OCI-M2 (cell line): ENCODE data around the gene BDKRB2.

Experiments
- DNase-seq: peaks from one replicate; lab custom pipeline; 2025; ENCODE audit not compliant: unreplicated experiment; lab: John Stamatoyannopoulos, UW

BDKRB2 gene

DNA sequence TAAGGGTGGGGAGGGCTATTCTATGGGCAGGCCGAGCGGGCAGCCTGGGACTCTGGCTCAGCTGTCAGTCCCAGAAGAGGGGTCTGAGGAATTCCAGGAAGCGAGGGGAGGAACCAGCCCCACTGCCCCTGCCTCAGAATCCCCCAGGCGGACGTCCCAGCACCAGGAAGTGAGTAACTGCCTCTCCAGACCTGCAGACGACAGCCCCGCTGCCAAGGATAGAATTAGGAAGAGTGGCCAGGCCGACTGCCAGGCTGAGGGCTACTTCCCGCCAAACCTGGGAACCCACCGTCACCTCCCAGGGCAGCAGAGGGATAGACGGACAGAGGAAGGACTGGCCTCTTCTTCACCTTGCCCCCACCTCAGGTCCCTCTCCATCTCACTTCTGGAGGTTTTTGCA lies 6.7 kb upstream of the BDKRB2 start:
- no peak for DNase-seq

- DNase-seq = no peak
Observed at GRCh38 chr14:96198430-96199130, 6.1 kb upstream of the BDKRB2 start.

GRCh38 chr14:96201157-96201556 lies 3.5 kb upstream of the BDKRB2 start:
- DNase-seq = no peak

DNA sequence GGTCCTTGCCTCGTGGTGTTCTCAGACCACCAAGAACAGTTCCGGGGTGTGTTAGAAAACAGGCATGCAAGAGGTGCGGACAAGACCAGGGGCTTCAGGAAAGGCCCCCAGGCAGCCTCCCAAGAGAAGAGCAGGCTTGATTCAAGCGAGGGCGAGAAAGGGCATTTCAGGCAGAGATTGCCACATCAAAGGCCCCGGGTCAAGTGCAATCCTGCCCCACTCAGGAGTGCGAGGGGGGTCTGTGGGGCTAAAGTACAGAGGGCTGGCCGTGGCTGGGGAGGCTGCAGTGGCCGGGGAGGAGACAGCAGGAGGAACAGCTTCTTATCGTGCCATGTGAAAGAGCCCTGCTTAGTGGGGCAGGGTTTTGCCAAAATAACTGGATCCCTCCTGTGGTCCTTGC lies 2.7 kb upstream of the BDKRB2 start:
- no peak for DNase-seq

GRCh38 chr14:96202441-96203094 lies 2.1 kb upstream of the BDKRB2 start:
- no peak for DNase-seq

GRCh38 chr14:96203116-96203515 lies 1.5 kb upstream of the BDKRB2 start:
- no peak for DNase-seq

GRCh38 chr14:96203635-96204034 lies 1.0 kb upstream of the BDKRB2 start:
- DNase-seq = no peak

GRCh38 chr14:96205059-96205977 lies 679 bp downstream of the BDKRB2 start:
- DNase-seq = no peak

- DNase-seq = no peak
Observed at GRCh38 chr14:96205978-96206360, 1.3 kb downstream of the BDKRB2 start.

GRCh38 chr14:96206461-96206860 lies 1.8 kb downstream of the BDKRB2 start:
- no peak for DNase-seq

DNA sequence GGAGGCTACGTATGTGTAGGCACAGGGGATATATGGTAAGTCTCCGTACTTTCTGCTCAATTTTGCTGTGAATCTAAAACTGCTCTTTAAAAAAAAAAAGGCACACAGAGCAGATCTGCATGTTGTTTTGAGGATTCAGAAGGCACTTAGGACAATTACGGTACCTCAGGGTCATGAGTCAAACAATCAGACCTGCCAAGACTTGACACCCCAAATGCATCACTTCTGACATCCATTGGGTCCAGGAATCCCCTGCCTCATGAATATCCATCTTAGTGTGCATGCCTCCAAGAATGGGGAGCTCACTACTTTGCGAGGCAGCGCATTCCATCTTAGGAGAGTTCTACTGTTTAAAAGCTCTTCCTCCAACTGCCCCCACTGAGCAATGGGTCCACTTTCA lies 3.0 kb downstream of the BDKRB2 start:
- DNase-seq = no peak

DNA sequence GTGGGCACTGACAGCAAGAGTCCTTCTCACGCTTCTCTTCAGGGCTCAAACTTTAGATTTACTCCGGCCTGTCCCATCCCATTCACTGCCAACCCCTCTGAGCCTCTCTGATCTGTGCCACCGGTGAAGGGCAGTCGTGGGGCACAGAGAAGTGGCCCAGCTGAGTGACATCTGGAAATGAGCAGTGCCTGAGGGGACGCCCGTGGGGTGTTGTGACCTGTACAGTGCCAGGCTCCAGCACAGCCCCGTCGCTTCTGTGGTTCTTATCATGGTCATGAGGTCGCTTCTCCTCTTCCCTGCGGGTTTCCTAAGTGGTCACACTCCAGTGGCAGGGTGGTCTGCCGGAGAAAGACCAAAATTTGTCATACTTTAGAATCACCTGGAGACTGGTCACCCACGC lies 4.1 kb downstream of the BDKRB2 start:
- no peak for DNase-seq

GRCh38 chr14:96212140-96212539 lies 7.5 kb downstream of the BDKRB2 start:
- DNase-seq = no peak

DNA sequence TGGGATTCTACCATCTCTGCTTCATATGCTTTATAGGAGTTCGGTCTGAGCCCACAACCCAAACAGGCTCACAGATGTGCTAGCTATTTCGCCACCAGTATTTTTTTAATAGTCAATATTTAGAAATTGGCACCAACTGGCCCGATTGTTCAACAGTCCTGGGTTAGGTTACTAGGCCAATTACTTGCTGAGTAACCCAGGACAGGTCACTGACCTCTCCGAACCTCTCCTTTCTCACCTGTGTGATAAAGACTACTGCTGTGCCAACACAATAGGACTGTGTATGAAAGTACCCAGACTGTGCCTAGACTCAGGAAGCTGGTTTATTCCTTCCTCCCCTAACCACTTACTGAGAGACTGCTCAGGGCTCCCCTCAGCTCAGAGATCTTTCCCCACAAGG lies 8.3 kb downstream of the BDKRB2 start:
- no peak for DNase-seq

DNA sequence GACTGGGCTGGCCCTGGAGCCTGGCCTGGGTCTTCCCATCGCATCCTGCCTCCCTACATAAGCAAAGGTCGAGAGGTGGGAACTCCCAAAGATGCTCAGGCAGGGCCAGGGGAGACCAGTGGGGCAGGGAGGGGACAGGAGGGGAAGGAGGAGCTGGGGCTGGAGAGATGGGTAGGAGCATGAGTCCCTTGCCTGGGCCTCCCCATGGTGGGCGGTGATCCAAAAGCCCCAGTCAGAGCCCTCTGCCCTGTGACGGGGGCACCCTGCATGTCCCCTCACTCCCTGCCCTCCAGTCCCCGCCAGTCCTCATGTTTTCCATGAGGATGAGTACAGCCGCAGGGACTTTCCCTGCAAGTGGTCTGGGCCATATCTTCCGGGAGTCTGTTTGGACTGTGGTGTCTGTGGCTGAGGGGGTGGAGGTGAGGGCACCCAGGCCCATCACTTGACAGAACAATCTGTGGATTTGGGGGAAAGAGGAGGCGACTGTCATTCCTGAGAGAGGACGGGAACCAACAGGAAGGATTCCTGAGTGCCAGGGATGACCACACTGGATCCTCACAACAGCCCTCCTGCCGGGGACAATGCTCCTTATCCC lies 9.3 kb downstream of the BDKRB2 start:
- DNase-seq = no peak

GRCh38 chr14:96214793-96215192 lies 10.2 kb downstream of the BDKRB2 start:
- no peak for DNase-seq

GRCh38 chr14:96215452-96216244 lies 11.0 kb downstream of the BDKRB2 start:
- DNase-seq = no peak

DNA sequence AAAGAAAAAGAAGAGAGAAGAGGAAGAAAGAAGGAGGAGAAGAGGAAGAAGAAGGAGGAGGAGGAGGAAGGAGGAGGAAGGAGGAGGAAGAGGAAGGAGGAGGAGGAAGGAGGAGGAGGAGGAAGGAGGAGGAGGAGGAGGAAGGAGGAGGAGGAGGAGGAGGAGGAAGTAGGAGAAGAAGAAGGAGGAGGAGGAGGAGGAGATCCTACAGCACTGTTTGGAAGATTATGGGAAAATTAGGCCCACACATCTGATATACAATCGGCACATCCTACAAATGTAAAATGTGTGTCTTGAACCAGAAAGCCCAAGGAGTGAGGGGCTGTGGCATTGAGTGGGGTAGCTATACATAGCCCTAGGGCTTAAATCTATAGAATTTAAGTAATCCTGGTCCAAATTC lies 12.0 kb downstream of the BDKRB2 start:
- DNase-seq = no peak

DNA sequence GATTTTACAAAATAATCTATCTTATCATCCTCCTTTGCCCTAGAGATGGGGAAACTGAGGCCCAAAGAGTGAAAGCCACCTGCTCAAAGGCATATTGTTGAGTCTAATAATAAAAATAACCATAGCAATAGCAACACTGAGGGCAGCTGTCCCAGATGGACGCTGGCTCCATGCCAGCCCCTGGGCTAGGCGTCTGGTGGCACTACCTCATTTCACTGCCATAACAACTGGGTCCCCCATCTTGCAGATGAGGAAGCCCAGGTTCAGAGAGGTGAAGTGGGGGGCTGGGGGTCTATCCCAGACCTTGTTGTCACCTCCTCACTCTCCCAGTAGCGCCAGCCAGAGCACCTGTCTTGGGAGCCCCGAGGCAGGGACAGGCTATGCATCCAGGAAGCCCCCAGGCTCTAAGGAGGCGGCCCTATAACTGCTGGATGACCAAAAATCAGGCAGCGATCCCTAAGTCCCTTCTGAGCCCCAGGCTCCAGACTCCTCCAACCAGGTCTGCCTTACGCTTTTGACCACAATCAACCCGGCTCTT lies 12.8 kb downstream of the BDKRB2 start:
- no peak for DNase-seq

DNA sequence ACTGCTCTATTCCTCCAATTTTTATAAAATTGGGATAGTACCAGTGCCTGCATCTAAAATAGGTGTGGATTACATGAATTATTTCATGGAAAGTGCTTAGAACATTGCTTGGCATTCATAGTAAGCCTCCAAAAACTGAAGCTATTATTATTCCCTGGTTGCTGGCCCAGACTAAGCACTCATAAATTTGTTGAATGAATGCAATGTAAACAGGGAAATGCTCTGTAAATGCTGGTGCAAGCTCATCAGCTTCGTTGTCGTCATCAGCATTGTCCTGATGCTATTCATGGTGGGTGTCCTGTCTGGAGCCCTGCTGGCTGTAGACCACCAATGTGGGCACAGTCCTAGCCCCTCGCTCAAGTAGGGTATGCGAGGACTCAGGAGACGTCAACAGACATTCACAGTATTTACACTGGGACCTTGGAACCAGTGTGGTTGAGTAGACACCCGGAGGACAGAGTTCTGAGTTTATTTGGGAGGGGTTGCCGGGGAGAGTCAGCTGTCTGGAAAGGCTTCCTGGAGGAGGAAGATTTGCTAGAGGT lies 16.5 kb downstream of the BDKRB2 start:
- DNase-seq = no peak
